ENCODE results near the gene MATCAP1.

MATCAP1 gene

GRCh38 chr16:67191411-67191994, 7.7 kb upstream of the MATCAP1 start:
- DNase-seq (ENCODE audit: low read depth, low spot score) = no peak

GRCh38 chr16:67190448-67191399, 7.0 kb upstream of the MATCAP1 start:
- no peak for DNase-seq (ENCODE audit: low read depth, low spot score)

- DNase-seq (ENCODE audit: low read depth, low spot score) = no peak
Observed at GRCh38 chr16:67190041-67190440, 6.3 kb upstream of the MATCAP1 start, which contains the start of gene EXOC3L1. Gene EXOC3L1, minus strand, starts transcription at chr16:67190136. Its CDS starts 460 bp downstream, at chr16:67189676.

GRCh38 chr16:67188798-67189197, 5.0 kb upstream of the MATCAP1 start:
- no peak for DNase-seq (ENCODE audit: low read depth, low spot score)

GRCh38 chr16:67188323-67188722, 4.6 kb upstream of the MATCAP1 start:
- no peak for DNase-seq (ENCODE audit: low read depth, low spot score)

- no peak for DNase-seq (ENCODE audit: low read depth, low spot score)
Observed at GRCh38 chr16:67187175-67187890, 3.6 kb upstream of the MATCAP1 start.

- DNase-seq (ENCODE audit: low read depth, low spot score) = peak; percentile 74
Observed at GRCh38 chr16:67186550-67186950, 2.8 kb upstream of the MATCAP1 start.

GRCh38 chr16:67185651-67186134, 1.9 kb upstream of the MATCAP1 start:
- no peak for DNase-seq (ENCODE audit: low read depth, low spot score)

GRCh38 chr16:67184995-67185650, 1.4 kb upstream of the MATCAP1 start:
- peak; percentile 96 for DNase-seq (ENCODE audit: low read depth, low spot score)

GRCh38 chr16:67184453-67184994, 761 bp upstream of the MATCAP1 start:
- DNase-seq (ENCODE audit: low read depth, low spot score) = no peak

GRCh38 chr16:67183284-67183626, 508 bp downstream of the MATCAP1 start:
- no peak for DNase-seq (ENCODE audit: low read depth, low spot score)

- DNase-seq (ENCODE audit: low read depth, low spot score) = no peak
Observed at GRCh38 chr16:67182288-67182687, 1.5 kb downstream of the MATCAP1 start.

GRCh38 chr16:67181346-67181745, 2.4 kb downstream of the MATCAP1 start:
- no peak for DNase-seq (ENCODE audit: low read depth, low spot score)

GRCh38 chr16:67180166-67180565, 3.6 kb downstream of the MATCAP1 start:
- no peak for DNase-seq (ENCODE audit: low read depth, low spot score)

- DNase-seq (ENCODE audit: low read depth, low spot score) = no peak
Observed at GRCh38 chr16:67179421-67180080, 4.2 kb downstream of the MATCAP1 start.

GRCh38 chr16:67177743-67178699, 5.7 kb downstream of the MATCAP1 start:
- DNase-seq (ENCODE audit: low read depth, low spot score) = peak; percentile 87

GRCh38 chr16:67176662-67177061, 7.1 kb downstream of the MATCAP1 start:
- no peak for DNase-seq (ENCODE audit: low read depth, low spot score)

- DNase-seq (ENCODE audit: low read depth, low spot score) = no peak
Observed at GRCh38 chr16:67174706-67175231, 9.0 kb downstream of the MATCAP1 start.

Data from ELF-1 (cell line).